Measurements from ENCODE around the gene POP5.
"Not testable (repeated sequence)": the region's sequence is repeated elsewhere in the genome, so short reads cannot be mapped to it uniquely, and the experiment has no call there.

POP5 gene

GRCh38 chr12:120536064-120536791, 45.0 kb downstream of the POP5 start:
- no peak for DNase-seq

DNA sequence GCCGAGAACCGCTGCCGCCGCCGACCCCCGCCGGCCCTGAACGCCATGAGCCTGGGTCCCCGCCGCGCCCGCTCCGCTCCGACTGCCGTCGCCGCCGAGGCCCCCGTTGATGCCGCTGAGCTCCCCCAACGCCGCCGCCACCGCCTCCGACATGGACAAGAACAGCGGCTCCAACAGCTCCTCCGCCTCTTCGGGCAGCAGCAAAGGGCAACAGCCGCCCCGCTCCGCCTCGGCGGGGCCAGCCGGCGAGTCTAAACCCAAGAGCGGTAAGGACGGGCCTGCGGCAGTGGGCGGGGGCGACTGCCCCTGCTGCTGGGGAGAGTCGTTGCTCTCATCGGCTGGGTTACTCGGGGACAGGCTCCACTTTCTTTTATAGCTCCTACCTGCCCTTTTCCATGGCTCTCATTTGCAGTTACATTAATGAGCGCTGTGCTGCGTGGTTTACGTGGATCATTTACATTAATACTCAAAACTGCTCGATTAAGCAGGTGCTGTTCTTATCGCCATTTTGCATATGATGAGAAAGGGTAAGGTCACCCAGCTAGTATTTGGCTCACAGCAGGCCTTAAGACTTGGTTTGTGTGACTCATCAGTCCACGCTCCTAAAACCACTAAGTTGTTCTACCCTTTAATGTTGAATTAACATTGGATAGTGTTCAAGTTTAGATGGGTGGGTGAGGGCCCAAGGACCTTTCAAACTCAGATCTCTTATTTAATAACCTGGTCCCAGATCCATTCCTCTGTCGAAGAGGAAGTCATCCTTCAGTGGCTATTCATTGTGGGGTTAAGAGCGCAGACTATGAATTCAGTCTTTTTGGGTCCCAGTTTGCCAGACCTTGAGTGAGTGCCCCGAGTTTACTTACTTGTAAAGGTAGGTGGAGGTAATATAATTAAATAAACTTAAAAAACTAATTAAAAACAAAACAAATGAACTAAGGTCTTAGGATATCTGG, 46.2 kb downstream of the POP5 start:
- peak; percentile 50 for DNase-seq

GRCh38 chr12:120534203-120534702, 46.9 kb downstream of the POP5 start, which contains the start of gene RNF10:
Gene RNF10 (plus strand): TSS chr12:120534356. CDS start chr12:120534812, 456 bp downstream.
- peak; percentile 64 for DNase-seq

DNA sequence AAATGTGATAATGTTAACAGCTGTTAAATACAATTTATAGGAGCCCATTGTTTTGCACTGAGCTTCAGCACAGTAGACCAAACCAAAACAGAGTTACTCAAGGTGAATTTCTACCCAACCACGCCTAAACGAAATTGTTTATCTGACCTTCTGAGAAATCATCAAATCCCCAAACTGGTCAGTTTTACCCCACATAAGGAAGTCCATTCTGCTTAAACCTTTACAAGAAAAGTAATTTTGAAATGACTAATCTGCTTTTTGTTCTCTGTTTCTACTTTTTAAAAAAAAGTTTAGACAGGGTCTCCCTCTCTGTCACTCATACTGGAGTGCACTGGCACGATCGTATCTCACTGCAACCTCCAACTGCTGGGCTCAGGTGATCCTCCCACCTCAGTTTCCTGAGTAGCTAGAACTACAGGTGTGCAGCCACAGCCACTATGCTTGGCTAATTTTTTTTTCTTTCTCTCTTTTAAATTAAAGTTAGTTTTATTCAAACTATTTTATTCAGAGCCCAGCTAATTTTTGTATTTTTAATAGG, 48.4 kb downstream of the POP5 start:
- DNase-seq = no peak

GRCh38 chr12:120530418-120530761, 50.8 kb downstream of the POP5 start:
- DNase-seq = not testable (repeated sequence)

GRCh38 chr12:120529641-120530417, 51.4 kb downstream of the POP5 start:
- DNase-seq = no peak

DNA sequence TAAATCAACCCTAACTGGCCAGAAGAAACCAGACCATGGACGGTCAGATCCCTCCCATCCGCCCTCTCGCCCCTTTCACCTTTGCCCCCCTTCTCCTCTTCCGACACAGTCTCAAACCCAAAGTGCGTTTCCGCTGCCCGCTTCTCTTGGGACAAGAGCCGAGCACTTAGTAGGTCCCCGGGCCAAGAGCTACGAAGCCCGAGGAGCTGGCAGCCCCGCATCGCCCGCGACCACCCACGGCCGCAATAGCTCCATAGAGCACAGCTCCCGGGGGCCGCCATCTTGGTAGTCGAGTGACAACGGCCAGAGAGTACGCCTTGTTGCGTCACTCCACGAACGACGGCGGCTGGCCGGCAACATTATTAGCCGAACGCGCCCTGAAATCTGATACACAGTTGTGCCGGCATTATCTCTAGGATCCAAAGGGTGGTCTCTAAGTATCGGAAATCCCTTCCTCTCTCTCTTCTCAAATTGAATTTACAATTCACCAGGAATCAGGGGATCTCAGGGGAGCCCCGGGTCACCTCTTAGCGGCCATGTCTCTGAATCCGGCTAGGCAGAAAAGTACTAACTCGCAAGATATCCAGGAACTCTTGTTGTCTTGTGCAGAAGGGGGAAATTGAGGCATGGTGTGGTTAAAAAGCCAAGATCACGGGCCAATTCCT, 52.2 kb downstream of the POP5 start, which contains the start of gene COQ5:
Gene COQ5, minus strand, starts transcription at position 298 of the 665 bp plus-strand sequence. Its CDS starts 17 bp downstream, at position 281.
- DNase-seq = peak; percentile 69

All from NCI-H226 (cell line).